DMS53 treated with DMSO at 0.1 percent for 48 hours (cell line): ENCODE data around the gene CLEC19A.

Experiments used
- DNase-seq: peaks from one replicate; lab custom pipeline; 2025; ENCODE audit not compliant: unreplicated experiment; lab: John Stamatoyannopoulos, UW

CLEC19A gene

DNA sequence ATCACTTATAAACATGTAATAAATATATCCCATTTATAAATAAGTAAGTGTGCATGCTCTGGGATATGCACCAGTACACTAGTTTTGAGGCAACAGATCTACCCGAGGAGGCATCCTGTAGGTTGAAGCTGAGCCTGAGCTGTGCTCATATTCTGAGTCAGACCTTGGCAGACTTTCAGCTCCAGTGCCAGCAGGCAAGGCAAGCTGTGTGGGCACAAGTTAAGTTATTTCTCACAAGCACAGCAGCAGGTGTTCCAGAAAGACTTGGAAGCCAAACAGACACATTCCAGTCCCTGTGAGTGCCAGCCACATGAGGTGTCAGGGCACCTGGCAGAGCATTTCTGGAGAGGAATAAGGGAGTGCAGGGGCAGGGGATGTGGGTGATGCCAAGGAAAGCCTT, 1.3 kb upstream of the CLEC19A start:
- peak; percentile 32 for DNase-seq

DNA sequence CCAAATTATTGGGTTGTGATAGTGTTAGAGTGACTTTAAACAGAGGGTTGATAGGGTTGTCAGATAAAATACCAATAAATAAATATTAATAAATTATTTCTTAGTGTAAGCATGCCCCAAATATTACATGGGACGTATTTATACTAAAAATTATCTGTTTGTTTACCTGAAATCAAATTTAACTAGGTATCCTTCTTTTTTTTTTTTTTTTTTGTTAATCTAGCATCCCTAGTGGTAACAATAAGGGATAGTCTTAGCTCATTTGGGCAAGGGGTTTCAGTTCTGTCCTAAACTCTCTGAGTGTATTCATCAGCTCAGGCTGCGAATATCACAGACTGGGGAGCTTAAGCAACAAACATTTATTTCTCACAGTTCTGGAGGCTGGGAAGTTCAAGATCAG, 1.3 kb downstream of the CLEC19A start:
- no peak for DNase-seq

DNA sequence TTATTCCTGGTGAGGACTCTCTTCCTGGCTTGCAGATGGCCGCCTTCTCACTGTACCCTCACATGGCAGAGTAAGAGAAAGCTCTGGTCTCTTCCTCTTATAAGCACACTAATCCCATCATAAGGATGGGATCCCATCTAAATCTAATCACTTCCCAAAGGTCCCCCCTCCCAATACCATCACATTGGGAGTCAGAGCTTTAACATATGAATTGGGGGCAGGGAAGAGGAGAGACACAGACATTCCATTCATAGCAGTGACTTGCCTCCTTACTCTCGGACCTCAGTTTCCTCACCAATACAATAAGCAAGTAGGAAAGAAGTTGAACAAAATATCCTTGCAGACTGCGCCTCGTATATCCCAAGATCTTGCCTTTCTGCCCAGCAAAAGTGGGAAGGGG, 1.7 kb downstream of the CLEC19A start:
- no peak for DNase-seq

DNA sequence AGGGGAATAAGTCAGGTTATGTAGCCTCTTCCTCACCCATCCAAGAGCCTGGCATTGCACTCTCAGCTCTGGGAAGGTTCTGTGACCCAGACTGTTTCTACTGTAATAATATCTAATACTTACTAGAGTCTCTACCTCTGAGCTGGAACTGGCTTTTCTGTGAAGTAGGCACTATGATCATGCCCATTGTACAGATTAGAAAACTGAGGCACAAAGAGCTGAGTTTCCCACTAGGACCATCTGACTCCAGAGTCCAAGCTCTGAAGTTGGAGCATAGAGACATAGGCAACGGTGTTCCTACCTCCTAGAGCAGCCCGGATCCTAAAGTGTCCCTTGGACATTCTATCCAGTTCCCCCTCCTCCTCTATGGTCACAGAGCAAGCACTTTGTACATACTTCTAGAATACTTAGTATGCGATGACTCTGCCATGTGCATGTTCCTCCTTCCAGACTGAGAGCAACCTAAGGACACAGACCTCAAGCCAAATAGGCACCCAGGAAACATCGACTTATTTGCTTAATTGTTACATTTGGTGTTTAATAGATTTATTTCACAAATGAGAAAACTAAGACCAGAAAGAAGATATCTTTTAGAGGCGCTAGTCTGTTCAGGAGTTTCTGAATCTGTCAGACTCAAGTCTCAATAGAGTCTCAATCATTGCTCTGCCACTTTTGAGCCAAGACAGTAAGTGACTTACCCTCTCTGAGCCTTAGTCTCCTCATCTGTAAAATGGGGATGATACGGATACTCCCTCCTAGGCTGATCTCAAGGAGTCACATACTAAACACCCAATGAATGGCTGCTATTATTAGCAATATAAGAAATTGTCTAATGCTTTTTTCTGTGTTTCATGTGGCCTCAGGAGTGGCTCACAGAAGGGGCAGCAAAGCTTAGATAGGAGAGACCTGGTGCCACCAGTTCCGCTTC, 3.6 kb downstream of the CLEC19A start:
- no peak for DNase-seq

DNA sequence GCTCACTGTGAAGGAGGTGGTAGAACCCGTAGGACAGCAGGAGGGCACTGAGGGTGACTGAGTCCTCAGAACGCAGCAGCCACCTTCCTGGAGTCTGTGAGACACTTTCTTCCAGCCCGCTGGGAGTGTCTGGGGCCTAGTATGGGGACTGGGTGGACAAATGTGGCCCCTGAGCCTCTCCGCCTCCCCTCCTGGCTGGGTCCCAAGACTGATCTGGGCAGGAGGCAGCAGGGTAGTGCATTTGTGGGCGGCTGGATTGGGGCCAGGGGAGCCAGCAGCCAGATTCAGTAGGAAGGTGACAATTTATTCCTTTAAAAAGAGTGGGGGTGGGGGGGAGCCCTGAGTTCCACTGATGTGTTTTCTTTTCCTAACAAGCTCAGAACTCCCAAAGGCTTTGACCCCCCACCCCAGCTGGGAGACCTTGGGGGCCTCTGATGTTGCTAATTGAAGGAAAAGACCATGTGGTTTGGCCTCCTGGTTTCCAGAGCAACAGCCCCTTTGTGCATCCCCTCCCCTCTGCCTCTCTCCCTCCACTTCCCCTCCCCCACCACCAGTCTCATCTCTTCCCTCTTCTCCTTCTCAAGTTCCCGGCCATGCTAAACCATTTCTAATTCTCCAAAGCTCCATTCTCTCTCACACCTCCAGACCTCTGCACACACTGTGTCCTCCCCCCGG, 4.4 kb downstream of the CLEC19A start:
- no peak for DNase-seq

DNA sequence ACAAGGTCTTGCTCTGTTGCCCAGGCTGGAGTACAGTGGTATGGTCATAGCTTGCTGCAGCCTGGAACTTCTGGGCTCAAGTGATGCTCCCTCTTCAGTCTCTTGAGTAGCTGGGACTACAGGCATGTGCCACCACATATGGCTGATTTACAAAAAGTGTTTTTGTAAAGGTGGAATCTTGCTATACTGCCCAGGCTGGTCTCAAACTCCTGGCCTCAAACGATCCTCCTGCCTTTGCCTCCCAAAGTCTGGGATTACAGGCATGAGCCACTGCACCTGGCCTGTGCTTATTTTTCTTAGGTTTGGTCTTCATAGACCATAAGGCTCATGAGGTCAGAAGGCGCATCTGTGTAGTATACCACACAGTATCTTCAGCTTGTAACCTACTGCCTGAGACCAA, 5.3 kb downstream of the CLEC19A start:
- DNase-seq: no peak

DNA sequence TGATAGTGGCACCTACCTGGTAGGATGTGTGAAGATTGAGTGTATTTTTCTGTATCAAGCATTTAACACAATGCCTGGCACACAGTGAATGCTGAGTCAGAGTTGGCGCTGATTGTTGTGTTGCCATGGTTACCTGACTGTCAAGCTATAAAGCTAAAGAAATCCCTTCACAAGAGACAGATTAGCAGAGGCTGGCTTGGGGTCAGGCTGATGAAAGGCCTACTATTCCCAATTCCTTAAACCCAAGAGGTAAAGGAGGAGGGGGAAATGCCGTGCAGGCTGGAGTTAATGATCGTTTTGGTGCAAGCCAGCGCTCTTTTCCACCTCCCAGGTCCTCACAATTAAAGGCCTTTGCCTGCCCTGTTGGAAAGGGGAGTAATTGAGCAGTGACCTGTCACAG, 5.9 kb downstream of the CLEC19A start:
- no peak for DNase-seq

DNA sequence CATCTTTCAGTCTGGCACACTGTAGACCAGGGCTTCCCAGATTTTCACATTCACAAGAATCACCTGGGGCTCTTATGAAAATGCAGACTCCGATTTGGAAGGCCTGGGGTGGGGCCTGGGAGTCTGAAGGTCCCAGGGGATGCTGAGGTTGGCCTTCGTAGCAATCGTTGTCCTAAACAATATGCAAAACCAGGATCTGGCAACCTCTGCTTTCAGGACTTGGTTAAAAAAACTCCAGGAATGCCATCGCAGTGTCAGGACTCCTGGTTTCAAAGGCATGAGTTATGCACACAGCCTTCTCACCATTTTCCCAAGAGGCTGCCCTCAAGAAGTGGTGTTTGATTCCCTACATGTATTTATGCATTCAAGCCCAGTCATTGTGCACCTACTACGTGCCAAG, 6.7 kb downstream of the CLEC19A start:
- no peak for DNase-seq

DNA sequence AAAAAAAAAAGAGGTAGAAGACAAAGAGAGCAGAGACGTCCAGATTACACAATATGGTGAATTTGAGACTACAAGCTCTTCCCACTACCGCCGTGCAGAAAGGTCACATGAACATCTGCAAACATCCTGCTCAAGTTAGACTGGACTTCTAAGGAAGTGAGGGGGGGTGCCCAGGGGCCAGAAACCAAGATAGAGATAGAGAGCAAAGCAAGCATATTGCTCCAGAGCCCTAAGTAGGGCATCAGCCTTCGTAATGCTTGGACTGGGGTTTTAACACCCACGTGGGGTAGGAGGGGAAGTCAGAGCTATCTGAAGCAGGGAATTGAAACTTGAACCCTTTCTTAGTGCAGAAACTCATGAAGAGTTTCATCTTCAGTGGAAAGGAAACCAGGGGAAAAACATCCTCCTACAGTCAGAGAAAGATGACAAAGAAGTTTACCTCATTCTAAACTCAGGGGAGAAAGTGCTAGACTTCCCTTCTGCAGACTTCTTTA, 8.7 kb downstream of the CLEC19A start:
- DNase-seq: no peak

DNA sequence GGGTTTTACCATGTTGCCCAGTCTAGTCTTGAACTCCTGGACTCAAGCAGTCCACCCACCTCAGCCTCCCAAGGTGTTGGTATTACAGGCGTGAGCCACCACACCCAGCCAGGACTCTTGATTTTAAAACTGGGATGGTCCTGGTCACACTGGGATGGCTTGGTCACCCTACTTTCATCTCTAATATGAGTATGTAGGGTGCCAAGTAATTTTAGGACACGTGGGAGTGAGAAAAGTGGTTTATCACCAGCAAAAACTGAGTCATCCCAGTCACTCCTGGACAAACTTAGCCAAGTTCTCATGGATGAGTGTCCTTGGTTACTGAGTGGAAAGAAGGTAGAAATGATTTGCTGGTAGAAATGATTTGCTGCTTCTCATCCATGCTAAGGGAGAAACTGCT, 9.9 kb downstream of the CLEC19A start:
- DNase-seq: no peak

DNA sequence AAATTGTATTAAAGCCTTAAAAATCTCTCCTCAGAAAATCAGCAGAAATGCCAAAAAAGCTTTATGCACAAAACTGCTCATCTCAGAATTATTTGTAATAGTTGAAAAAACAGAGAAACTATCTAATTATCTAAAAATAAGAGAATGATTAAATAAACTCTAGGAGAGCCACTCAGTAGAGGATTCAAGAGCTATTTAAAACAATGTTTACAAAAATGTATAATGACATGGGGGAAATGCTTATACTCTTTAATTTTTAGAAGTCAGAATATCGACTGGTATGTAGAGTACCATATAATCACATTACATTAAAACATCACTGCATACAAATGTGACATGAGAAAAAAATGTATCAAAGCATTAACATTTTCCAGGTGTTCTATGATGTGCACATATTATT, 11.9 kb downstream of the CLEC19A start:
- DNase-seq: no peak

DNA sequence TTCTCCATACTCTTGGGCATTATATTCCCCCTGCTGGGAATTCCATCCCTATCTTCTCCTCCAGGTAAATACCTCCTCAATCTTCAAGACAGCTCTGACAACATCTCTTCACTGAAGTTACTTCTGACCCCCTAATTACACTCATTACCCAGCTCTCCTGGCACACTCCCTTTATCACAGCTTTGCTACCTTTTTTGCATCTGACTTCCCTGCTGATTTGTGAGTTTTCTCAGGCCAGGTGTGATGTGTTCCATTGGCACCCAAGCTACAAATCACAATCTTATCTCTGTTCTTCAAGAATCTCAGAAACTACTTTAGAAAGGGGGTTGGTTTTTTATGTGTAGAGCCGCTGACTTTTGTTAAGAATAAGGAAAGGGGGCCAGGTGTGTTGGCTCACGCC, 14.0 kb downstream of the CLEC19A start:
- DNase-seq: no peak

DNA sequence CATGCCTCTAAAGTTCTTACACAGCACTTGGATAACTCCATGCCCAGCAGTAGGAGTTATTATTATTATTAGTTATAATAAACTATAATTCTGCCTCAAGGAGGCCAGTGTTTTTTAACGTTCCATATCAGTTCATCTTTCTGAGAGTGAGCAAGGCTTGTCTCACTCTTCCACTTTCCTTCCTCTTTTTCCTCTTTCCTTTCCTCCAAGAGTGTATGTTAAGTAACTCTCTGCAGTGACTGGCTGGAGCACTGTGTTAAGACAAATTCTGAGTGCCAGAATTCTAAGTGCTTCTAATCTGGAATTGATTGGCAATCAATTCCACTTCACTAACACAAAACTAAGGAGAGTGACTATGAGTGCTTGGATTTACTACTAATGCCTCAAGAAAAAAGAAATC, 16.4 kb downstream of the CLEC19A start:
- no peak for DNase-seq

DNA sequence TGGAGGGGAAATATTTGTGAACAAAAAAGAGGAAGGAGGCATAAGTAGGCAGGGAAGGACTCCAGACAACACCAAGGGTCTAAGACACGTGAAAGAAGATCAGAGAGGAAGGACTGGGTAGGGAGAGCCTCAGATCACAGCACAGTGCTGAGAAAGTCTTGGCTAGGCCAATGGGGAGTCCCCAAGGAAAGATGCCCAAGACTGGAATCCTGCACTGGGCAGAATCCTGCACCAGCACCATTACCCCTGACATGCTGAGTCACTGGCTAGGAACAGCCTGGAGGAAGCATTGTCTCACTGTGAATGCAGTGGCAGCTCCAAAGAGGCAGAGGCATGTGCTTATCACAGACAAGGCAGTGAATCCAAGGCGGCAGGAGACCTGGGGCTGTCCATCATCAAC, 19.2 kb downstream of the CLEC19A start:
- no peak for DNase-seq

DNA sequence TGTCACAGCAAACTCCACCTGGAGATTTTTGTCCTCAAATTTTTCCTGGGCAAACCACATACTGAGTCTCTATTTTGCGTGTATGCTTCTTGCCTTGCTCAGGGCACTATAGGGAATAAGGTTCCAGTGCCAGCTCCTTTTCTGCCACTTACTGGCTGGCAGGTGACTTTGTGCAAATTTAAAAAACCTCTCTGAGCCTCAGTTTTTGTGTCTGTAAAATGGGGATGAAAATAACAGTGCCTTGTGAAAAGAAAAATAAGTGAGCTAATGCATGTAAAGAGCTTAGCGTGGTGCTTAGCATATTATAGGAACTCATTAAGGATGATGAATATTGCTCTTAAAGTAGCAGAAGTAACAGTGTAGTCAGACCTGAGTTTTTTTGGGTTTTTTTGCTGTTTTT, 19.9 kb downstream of the CLEC19A start:
- no peak for DNase-seq

DNA sequence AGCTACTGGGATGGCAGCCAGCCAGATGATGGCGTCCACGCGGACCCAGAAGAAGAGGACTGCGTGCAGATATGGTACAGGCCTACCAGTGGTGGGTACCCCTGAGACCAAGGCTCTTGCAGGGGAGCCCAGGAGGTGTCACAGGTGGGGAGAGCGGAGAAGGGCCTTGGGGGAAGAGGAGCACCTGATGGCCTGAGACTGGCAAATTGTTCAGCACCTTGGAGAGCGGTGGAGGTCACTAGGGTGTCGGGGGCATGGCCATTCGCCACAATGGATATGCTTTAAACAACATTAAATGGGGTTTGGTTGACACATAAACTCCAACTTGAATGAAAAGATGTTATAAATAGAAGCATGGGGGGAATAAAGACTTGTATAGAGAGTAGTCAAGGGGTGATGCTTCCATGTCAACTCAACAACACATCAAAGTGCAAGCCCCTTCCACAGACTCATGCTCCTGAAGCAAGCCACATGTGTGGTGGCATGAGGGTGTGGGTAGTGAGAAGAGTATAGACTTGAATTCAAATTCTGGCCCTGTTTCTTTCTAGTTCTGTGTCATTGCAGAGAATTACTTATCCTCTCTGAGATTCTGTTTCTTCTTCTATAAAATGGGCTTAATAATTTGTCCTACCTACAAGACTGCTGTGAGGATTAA, 22.2 kb downstream of the CLEC19A start:
- DNase-seq: no peak

DNA sequence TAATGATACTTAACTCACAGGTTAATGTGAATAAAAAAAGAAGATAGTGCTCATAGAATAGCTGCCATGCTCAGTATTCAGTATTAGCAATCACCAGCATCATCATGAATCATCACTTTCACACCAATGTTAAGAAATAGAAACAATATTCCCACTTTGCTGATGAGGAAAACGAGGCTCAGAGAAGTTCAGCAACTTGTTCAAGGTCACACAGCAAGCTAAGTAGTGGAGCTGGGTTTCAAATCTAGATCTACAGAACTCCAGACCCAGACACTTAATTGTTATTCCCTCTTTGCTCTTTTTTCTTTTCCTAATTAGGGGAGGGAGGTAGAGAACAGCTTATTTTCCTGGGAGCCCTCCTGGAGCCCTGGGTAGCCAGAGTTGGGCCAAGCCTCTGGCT, 22.9 kb downstream of the CLEC19A start:
- DNase-seq: no peak

DNA sequence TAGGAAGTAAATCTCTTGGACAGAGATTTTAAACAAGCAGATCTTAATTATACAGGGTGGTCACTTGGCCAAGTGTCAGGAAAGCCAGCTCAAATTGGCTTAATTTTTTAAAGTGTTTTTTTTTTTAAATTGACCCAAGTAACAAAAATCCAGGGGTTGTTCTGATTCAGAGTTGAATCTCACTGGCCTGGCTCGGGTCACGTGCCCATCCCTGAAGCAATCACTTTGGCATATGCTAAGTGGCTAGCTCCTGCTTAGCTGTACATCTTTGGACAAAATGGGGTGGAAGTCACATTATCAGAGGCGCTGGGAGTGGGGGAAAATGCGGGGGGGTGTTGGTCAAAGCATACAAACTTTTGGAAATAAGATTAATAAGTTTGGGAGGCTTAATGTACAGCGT, 23.6 kb downstream of the CLEC19A start:
- no peak for DNase-seq

DNA sequence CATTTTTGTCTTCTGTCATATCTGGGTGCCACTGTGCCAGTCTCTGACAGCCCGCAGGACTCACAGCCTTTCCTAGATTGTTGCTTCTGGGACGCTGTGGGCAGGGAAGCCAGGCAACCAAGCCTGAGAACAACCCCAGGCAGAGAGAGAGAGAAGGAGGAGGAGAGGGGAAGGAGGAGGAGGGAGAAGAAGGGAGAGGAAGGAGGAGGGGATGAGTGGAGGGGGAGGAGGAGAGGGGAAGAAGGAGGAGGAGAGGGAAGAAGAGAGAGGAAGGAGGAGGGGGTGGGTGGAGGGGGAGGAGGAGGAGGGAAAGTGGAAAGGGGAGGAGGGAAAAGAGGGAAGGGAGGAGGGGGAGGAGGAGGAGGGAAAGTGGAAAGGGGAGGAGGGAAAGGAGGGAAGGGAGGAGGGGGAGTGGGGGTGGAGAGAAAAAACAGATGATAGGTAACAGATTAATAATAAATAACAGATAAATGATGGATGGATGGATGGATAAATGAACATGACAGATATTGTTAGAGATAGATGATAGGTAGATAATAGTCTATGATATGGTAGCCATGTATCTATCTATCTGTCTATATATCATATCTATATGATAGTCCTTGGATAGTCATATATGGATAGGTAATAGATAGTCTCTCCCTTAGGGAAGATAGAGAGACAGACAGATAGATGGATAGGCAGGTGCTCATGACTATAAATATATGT, 29.3 kb downstream of the CLEC19A start:
- no peak for DNase-seq

DNA sequence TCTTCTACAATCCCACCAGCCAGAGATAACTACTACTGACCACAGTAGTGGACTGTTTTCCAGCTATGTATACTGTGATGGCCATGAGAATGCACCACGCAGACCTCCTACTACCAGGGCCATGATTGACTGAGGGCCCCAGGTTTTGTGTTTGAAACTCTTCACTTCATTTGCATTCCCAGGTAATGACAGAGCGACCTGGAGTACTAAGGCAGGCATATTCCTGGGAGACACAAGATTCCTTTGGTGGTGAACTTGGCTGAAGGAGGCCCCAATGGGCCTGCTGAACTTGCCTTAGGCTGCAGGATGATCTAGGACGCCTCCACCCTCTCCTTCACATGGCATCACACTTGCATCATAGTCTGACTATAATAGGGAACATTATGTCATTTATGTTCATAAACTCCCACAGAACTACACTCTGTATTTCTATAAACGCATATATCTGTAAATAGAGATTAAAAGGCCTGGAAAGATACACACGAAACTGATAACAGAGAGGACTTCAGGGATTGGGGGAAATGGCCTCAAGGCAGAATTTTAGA, 30.4 kb downstream of the CLEC19A start:
- DNase-seq: no peak

DNA sequence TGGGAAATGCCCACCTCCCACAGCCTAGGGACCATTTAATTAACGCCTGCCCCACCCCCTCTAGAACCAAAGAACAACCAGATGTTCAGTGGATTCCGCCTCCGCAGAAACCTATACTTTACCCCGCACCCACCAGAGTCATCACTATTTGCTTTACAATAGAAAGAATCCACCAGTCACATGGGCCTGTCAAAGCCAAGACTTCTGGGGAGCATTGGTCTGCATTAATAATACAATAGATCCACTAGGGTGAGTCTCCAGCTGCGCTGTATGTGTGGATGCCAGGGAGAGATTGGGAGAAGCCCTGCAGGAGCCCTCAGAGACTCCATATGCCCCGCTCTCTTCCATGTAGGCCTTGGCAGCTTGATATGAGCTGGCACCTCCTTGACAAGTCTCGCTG, 31.3 kb downstream of the CLEC19A start:
- DNase-seq: no peak
